D341Med (cell line): ENCODE data around the gene TUBA1C.
A peak's percentile ranks its signal among the peaks of the same experiment; 100 is the strongest.
"Not testable (repeated sequence)": the region's sequence is repeated elsewhere in the genome, so short reads cannot be mapped to it uniquely, and the experiment has no call there.

Source experiments
- DNase-seq: peaks from one replicate; pipeline ENCODE4 v3.0.0; 2012; ENCODE audit warnings: low spot score

Gene TUBA1C

DNA sequence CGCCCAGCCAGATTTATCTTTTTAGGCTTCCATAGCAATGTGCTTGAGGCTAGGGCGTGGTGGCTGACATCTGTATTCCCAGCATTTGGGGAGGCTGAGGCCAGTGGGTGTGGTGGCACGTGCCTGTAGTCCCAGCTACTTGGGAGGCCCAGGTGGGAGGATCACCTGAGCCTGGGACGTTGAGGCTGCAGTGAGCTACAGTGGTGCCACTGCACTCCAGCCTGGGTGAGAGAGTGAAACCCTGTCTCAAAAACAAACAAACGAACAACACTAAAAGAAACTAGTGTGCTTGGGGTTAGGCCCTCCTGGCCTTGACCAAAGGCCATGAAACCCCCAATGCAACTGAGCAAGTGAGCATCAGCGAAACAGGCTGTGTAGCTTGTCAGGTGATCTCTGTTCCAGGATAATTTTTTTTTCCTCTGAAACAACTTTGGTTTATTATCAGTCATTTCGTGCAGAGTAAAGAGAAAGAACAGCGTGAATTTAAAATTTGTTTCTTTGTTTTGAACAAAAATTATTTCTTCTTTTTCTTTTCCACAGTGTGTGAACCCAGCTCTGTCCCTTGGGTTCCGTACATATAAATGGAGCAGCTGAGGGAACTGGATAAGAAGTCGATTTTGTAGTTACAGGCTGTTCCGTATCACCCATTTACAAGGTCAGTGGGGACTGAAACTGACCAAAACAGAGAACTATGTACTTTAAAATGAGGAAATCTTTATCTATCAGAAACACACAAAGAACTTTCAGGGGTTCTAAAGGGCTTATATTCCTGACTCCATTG lies 8.8 kb upstream of the TUBA1C start:
- no peak for DNase-seq

DNA sequence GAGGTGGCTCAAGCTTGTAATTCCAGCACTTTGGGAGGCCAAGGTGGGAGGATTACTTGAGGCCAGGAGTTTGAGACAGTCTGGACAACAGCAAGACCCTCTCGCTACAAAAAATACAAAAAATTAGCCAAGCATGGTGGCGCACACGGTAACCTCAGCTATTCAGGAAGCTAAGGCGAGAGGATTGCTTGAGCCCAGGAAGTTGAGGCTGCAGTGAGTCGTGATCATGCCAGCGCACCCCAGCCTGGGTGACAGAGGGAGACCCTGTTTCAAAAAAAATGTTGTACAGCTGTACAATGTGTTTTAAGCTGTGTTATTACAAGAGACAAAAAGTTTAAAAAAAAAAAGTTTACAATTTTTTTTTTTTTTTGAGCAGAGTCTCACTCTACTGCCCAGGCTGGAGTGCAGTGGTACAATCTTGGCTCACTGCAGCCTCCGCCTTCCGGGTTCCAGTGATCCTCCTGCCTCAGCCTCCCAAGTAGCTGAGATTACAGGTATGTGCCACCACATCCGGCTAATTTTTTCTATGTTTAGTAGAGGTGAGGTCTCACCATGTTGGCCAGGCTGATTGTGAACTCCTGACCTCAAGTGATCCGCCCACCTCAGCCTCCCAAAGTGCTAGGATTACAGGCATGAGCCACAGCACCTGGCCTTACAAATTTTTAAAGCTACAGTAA lies 7.2 kb upstream of the TUBA1C start:
- DNase-seq = not testable (repeated sequence)

DNA sequence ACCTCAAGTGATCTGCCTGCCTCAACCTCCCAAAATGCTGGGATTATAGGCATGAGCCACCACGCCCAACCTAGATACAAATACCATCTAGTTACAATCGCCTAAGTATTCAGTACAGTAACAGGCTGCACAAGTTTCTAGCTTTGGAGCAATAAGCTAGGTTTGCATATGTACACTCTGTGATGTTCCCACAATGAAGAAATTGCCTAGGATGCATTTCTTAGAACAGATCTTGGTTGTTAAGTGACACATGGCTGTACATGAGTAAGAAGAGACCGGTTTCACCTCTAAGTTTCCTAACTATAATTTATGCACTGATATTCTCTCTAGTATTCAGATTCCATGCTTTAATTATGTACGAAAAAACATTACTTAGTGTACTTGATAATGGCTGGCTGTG lies 5.4 kb upstream of the TUBA1C start:
- DNase-seq = no peak

- DNase-seq = no peak
Measured at GRCh38 chr12:49260166-49260565, 4.7 kb upstream of the TUBA1C start.

DNA sequence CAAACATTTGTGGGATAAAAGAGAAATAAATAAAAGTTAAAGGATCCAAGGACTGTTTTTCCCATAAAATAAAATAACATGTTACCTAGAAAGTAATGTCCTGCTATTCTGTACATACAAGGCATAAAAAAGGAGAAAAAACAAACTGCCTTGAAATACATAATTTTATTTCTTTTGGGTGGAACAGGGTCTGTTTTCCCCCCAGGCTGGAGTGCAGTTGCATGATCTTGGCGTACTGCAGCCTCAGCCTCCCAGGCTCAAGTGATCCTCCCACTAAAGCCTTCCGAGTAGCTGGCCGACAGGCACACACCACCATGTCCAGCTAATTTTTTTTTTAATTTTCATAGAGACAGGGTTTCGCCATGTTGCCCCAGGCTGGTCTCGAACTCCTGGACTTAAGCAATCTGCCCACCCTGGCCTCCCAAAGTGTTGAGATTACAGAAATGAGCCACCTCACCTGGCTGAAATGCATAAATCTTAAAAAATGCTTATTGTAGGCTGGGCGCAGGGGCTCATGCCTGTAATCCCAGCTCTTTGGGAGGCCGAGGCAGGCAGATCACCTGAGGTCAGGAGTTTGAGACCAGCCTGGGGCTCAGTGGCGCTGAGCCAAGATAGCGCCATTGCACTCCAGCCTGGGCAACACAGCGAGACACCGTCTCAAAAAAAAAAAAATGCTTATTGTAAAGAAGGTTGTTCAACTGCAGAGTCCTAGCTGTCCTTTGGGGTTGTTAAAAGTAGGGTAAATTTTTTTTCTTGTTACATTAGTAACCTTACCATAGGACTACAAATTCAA lies 4.1 kb upstream of the TUBA1C start:
- no peak for DNase-seq

DNA sequence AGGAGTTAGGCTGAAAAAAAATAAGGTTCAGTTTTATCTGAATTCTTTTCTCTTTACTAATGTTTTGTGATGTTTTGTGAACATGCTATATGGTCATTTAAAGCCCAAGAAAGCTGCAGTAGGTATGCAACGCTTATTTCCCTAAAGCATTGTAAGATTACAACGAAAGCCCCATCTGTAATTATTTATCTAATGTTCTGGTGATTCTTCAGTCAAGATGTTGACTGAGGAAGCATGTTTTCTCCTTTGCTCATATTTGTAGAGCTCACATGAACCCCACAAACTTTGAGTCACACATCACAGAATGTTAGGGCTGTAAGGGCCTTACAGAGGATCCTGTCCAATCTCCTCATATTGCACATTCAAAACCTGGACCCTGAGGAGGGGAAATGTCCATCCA lies 3.2 kb upstream of the TUBA1C start:
- DNase-seq = no peak

GRCh38 chr12:49263400-49263763 lies 1.5 kb upstream of the TUBA1C start:
- DNase-seq = no peak

DNA sequence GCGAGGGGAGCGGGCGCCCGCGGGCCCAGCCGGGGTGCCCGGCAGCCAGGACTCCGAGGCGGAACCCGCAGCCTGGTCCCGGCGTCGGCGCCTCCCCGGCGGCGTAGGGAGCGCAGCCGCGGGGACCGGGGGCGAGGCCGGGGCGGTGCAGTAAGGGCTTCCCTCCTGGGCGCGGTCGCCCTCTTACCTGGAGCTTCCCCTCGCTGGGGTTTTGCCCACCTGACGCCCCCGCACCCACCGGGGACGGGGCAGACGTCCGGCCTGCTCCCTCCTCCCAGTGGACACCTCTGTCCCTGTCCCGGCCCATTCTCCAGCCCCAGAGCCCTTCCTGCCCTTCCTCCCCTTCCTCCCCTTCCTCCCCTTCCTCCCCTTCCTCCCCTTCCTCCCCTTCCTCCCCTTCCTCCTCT lies 413 bp upstream of the TUBA1C start:
- peak; percentile 71 for DNase-seq

- DNase-seq = not testable (repeated sequence)
Measured at GRCh38 chr12:49269191-49269590, 4.3 kb downstream of the TUBA1C start.

DNA sequence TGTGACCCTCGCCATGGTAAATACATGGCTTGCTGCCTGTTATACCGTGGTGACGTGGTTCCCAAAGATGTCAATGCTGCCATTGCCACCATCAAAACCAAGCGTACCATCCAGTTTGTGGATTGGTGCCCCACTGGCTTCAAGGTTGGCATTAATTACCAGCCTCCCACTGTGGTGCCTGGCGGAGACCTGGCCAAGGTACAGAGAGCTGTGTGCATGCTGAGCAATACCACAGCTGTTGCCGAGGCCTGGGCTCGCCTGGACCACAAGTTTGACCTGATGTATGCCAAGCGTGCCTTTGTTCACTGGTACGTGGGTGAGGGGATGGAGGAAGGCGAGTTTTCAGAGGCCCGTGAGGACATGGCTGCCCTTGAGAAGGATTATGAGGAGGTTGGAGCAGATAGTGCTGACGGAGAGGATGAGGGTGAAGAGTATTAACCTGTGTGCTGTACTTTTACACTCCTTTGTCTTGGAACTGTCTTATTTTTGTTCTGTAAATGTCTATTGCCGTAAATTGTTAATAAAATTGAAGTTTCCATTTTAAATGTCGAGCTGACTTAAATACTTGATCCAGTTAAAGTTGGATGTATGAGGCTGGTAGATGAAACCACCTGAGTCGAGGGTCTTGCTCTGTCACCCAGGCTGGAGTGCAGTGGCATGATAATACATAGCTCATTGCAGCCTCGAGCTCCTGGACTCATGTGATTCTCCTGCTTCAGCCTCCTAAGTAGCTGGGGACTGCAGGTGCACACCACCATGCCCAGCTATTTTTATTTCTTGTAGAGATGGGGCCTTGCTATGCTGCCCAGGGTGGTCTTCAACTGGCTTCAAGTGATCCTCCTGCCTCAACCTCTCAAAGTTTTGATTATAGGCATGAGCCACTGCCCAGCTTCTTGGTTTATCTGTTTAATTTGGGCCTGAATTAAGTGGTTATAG lies 8.2 kb downstream of the TUBA1C start:
- no peak for DNase-seq

GRCh38 chr12:49273726-49274395 lies 9.0 kb downstream of the TUBA1C start:
- no peak for DNase-seq

- DNase-seq = no peak
Measured at GRCh38 chr12:49274396-49275069, 9.7 kb downstream of the TUBA1C start.

GRCh38 chr12:49276304-49277290 lies 11.7 kb downstream of the TUBA1C start:
- no peak for DNase-seq

GRCh38 chr12:49277466-49277865 lies 12.6 kb downstream of the TUBA1C start:
- no peak for DNase-seq

- DNase-seq = no peak
Measured at GRCh38 chr12:49279706-49280159, 14.9 kb downstream of the TUBA1C start.

- DNase-seq = not testable (repeated sequence)
Measured at GRCh38 chr12:49280545-49280944, 15.7 kb downstream of the TUBA1C start.

DNA sequence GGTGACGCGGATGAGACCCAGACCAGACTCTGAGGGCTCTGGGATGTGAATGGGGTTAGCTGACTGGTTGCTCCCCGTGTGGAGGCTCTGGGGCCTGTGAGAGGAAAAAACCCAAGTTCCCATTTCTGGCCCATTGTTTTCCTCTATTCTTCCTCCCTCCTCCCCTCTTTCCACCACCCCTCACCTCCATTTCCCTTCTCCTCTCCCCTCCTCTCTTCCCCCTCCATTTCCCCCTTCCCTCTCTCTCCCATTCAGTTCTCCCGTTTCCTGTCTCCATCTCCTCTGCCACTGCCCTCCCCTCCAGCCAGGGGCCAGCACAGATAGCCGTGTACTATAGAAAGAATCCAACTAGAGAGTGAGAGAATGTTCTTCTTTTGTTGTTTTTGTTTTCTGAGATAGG lies 17.4 kb downstream of the TUBA1C start:
- no peak for DNase-seq

DNA sequence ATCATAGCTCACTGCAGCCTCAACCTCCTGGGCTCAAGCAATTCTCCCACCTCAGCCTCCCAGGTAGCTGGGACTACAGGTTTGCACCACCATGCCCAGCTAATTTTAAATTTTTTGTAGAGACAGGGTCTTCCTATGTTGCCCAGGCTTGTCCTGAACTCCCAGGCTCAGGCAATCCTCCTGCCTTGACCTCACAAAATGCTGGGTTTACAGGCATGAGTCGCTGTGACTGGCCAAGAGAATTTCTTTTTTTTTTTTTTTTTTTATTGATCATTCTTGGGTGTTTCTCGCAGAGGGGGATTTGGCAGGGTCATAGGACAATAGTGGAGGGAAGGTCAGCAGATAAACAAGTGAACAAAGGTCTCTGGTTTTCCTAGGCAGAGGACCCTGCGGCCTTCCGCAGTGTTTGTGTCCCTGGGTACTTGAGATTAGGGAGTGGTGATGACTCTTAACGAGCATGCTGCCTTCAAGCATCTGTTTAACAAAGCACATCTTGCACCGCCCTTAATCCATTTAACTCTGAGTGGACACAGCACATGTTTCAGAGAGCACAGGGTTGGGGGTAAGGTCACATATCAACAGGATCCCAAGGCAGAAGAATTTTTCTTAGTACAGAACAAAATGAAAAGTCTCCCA lies 18.0 kb downstream of the TUBA1C start:
- not testable (repeated sequence) for DNase-seq
